HFFc6 (cell line): Measurements from ENCODE around the gene INF2. TPM values are rescaled to one million over a fixed set of nuclear protein-coding genes. Genes with fewer than 3 reads are reported as not detected.
A peak's percentile ranks its signal among the peaks of the same experiment; 100 is the strongest.

Experiments used
- DNase-seq: peaks from one replicate; pipeline ENCODE4 v3.0.0-alpha.2; 2018
- H3K27ac Mint-ChIP-seq: 2 replicates; pipeline ENCODE4 v1.8.0; 2020; ENCODE audit warnings: mild to moderate bottlenecking, mixed read lengths
- H3K27me3 Mint-ChIP-seq: 2 replicates; pipeline ENCODE4 v1.8.0; 2021; ENCODE audit warnings: mild to moderate bottlenecking, moderate library complexity, mixed read lengths; ENCODE audit not compliant: insufficient read depth
- H3K36me3 Mint-ChIP-seq: 2 replicates; pipeline ENCODE4 v1.8.0; 2021; ENCODE audit warnings: low read depth, mixed read lengths
- H3K4me1 Mint-ChIP-seq: 2 replicates; pipeline ENCODE4 v1.8.0; 2020; ENCODE audit warnings: low read depth, mixed read lengths
- H3K4me3 Mint-ChIP-seq: 2 replicates; pipeline ENCODE4 v1.8.0; 2020; ENCODE audit warnings: mild to moderate bottlenecking, moderate library complexity, mixed read lengths
- H3K9me3 Mint-ChIP-seq: 2 replicates; pipeline ENCODE4 v1.8.0; 2020; ENCODE audit warnings: mild to moderate bottlenecking, mixed read lengths
- CTCF ChIP-seq: fragments of 200-600 bp; sonication (generic); IDR thresholded peaks from 2 replicates; pipeline ENCODE4 v1.5.0; 2021; ENCODE audit warnings: antibody characterized with exemption, mild to moderate bottlenecking
- total RNA-seq, 6 experiments: library from RNA; stranded (reverse); fragmentation: NEBNext Ultra II Directional; extraction: Animal tissue kit (Norgen Biotek cat#: 25700); gene quantifications; 2 replicates in 1 of 6; 3 replicates in 5 of 6; pipeline ENCODE4 v1.2.3, GENCODE V29; 2021

The INF2 gene
- total RNA-seq, 6 experiments from 2014 or later = 111 to 121 (median 116) TPM

- DNase-seq = no peak
- Mint-ChIP-seq H3K36me3 (peaks cover 18% of the 10 kb centered on the region), H3K27ac (no peak overlapping the region), H3K4me1 (peaks cover 13% of the 10 kb centered on the region), H3K27me3 (0 out of 2 replicates have a peak, but pooled peaks cover 3% of the 10 kb centered on the region), H3K4me3 (no peak overlapping the region), H3K9me3 (no peaks in the 10 kb centered on the region)
- no peak for TF ChIP-seq CTCF
Measured at GRCh38 chr14:104719343-104719742, 29.9 kb downstream of the INF2 start.

GRCh38 chr14:104721505-104722431 lies 32.4 kb downstream of the INF2 start:
- Mint-ChIP-seq H3K27me3 (peaks cover 15% of the 10 kb centered on the region), H3K36me3 (peaks cover 14% of the 10 kb centered on the region), H3K9me3 (no peaks in the 10 kb centered on the region), H3K4me3 (no peak overlapping the region), H3K27ac (no peak overlapping the region), H3K4me1 (peaks cover 13% of the 10 kb centered on the region)
- no peak for TF ChIP-seq CTCF
- DNase-seq = no peak

GRCh38 chr14:104722938-104723650 lies 33.7 kb downstream of the INF2 start:
- Mint-ChIP-seq H3K27ac (no peak overlapping the region), H3K4me1 (peaks cover 13% of the 10 kb centered on the region), H3K36me3 (peaks cover 6% of the 10 kb centered on the region), H3K27me3 (peaks cover 13% of the 10 kb centered on the region), H3K4me3 (no peak overlapping the region), H3K9me3 (no peaks in the 10 kb centered on the region)
- DNase-seq = no peak
- TF ChIP-seq CTCF = no peak

- H3K27ac Mint-ChIP-seq = no peak within 1 kb of the TSS
- TF ChIP-seq CTCF = peak; percentile 99
- peaks cover 13% of the 10 kb centered on the region for H3K4me1 Mint-ChIP-seq
- H3K36me3 Mint-ChIP-seq = peaks cover 6% of the 10 kb centered on the region
- DNase-seq = no peak
- peak within 1 kb of the TSS; percentile 57 for H3K4me3 Mint-ChIP-seq
- H3K9me3 Mint-ChIP-seq = peaks cover 2% of the 10 kb centered on the region
- H3K27me3 Mint-ChIP-seq = peaks cover 20% of the 10 kb centered on the region
Measured at GRCh38 chr14:104723651-104724406, 34.4 kb downstream of the INF2 start, which contains the start of gene ADSS1. Gene ADSS1 (plus strand): TSS chr14:104724229. CDS start chr14:104724271, 42 bp downstream.

GRCh38 chr14:104724407-104724980 lies 35.1 kb downstream of the INF2 start:
- Mint-ChIP-seq H3K27me3 (peaks cover 25% of the 10 kb centered on the region), H3K9me3 (peaks cover 7% of the 10 kb centered on the region), H3K4me3 (peak overlapping the region; percentile 57), H3K27ac (no peak overlapping the region), H3K4me1 (peaks cover 13% of the 10 kb centered on the region), H3K36me3 (peaks cover 6% of the 10 kb centered on the region)
- no peak for TF ChIP-seq CTCF
- DNase-seq = no peak
